HG03175 (cell line): ENCODE data around the gene CCDC195.

Source experiments
- ATAC-seq: cut with Tn5 transposase; IDR thresholded peaks from one replicate; pipeline ENCODE4 v1.9.1; 2021; ENCODE audit warnings: mild to moderate bottlenecking, moderate library complexity; ENCODE audit not compliant: unreplicated experiment

Gene CCDC195, protein sequence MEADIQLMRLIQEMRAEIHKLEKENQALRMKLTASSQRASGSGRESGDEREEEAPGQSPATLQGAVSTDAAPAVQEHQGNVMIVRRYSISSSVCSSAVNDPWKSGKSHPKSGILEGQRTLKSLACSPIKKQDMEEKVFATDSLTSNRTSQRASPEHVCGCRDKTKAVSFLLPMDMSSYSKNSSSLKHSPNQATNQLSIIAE

DNA sequence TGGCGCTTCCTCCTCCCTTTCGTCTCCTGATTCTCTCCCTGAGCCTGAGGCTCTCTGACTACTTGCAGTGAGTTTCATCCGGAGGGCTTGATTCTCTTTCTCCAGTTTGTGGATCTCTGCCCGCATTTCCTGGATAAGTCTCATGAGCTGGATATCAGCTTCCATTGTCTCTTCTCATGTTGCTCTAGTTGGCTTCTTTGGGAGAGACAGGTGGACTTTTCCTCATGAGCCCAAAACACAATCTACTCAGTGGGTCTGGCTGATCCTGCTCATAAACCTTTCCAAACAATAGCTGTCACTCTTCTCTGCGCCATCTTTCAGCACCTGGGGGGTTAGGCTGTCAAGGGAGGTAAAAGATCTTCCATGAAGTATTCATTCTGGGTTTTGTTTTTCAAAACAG is at the start of gene CCDC195:
CCDC195 (minus strand) TSS at position 165 of the 400 bp plus-strand sequence; CDS start at position 165, 0 bp downstream.
- no peak for ATAC-seq

DNA sequence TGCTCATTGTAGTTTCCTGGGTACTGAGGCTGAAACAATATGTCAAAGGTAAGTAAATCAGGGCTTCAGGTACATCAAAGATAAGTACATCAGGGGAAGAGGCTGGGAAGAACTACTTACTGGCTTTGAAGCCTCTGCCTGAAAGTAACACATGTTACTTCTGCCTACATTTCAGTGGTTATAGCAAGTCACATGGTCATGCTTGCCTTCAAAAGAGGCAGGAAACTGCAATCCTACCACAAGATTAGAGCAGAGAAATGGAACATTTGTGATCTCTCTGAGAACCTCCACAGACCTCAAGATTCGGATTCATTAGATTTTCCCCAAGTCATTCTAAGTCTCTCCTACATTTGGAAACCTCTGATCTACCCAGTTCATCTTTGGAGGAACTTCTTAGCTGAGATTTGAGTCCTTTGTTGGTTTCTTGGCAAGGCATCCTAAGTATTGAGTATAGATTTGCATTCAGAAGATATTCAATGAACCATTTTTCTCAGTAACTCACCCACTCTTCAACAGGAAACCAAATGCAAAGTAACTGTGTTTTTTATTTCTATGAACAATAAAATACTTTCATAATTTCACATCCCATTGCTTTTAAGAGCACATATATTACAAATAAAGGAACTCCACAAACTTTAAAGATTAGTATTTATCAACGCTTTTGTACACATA is 48.5 kb upstream of the CCDC195 start:
- peak; percentile 80 for ATAC-seq

DNA sequence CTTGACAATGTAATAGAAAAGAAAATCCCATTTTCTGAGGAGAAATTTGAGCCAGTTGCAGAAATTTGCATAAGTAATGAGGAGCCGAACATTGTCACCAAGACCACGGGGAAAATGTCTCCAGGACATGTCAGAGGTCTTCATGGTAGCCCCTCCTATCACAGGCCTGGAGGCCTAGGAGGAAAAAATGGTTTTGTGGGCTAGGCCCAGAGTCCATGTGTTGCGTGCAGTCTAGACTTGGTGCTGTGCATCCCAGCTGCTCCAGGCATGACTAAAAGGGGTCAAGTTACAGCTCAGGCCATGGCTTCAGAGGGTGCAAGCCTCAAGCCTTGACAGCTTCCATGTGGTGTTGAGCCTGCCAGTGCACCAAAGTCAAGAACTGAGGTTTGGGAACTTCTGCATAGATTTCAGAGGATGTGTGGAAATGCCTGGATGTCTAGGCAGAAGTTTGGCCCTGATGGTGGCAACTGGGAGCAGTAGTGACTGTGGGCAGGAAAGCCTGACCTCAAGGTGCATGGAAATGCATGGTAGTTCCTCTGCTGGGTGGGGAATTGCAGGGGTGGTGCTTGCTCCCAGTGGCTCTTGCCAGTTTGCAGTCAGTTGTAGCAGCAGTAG is 41.9 kb upstream of the CCDC195 start:
- no peak for ATAC-seq

DNA sequence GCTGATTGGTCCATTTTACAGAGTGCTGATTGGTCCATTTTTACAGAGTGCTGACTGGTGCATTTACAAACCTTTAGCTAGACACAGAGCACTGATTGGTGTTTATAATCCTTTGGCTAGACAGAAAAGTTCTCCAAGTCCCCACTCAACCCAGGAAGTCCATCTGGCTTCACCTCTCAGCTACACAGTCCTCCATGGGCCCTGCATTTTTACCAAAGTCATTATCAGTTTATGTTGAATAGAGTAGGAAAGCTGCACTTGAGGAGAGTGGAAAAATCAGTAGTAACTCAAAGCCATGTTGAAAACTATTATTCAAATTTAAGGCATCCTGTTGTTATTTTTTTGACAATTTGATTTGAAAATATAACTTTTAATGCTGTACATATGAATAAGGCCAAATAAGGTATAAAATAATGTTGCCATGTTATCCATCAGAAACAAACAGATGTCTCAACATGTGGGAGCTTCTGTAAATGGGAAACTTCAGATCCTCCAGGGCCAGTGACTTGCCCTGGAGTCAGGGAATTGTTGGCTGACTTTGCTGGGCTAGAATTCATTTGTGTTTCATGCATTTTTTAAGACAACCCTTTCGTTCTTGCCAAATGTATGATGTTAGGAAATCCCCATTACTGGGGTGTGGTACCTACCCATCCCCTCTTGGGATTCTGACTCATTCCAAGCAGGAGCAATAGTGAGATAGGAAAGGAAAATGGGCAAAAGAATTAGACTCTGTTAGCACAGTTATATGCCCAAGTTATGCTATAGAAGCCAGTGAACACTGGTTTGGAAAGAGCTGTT is 37.8 kb upstream of the CCDC195 start:
- ATAC-seq: no peak

DNA sequence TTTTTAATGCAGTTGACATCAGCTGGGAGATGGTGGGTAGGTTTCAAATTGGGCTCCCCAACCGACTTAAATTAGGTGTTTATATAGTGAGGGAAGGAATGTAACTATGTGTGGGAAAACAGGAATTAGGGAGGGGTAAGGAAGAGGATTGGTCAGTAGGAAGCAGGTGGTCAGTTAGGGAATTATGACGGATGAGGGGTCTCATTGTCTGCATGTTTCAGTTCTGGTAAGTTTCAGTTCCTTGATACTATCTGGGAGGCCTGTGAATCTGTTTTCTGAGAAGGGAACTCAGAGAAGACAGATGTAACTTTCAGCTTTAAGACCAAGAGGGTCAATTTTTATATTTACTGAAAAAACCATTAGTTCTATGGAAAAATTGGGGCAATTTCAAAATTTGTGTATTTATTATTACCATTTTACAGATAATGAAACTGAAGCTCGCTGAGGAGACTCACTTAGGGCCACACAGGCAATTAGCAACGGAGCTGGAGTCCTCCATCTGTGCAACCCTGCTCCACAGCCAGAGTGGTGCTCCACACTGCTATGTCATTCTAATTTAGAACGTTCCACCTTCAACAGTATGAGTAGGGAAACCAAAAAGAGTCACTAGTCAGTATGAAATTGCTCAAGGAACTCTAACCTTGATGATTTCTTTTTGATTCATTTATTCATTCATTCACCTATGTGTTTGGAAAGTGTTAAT is 36.0 kb upstream of the CCDC195 start:
- no peak for ATAC-seq

DNA sequence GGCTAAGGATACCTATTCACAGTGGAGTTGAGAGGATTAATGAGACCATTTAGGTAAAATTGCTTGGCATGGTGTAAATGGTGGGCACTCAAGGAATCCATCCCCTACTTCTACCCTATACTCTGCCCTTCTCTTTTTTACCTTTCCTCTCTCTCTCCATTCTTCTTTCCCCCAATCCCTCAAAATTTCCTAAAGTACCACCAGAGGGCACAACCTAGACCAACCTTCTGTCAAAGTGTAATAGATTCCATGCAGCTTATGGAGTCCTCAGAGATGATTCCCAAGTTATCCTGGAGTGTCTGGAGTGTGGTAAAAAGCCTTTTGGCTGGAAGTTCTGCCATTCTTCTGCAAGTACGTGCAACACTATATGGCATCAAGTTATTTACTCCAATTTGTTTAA is 33.0 kb upstream of the CCDC195 start:
- no peak for ATAC-seq

DNA sequence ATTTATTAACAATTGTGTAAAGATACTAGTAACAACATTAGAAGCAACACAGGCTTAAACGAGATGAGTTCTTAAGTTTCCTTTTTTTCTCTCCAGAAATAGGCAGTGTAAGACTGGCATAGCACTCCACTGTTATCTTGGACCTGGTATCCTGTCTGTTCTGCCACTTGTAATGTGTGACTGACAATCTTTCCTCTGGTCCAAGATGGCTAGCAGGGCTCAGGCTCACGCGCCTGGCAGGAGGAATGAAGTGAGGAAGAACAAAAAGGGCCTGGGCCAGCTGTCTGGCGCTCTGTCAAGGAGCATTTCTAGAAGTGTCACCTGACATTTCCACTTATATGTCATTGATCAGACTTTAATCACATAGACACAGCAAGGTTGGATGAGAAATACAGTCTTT is 31.6 kb upstream of the CCDC195 start:
- no peak for ATAC-seq

DNA sequence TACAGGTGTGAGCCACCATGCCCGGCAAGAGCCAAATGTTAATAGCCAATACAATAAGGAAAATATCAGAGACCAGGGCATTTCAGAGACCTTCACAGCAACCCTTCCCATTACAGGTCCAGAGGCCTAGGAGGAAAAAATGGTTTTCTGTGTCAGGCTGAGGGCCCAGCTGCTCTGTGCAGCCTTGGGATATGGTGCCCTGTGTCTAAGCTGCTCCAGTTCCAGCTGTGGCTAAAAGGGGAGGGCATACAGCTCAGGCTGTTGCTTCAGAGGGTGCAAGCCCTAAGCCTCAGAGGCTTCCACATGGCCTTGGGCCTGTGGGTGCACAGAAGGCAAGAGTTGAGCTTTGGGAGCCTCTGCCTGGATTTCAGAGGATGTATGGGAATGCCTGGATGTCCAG is 20.1 kb upstream of the CCDC195 start:
- no peak for ATAC-seq

DNA sequence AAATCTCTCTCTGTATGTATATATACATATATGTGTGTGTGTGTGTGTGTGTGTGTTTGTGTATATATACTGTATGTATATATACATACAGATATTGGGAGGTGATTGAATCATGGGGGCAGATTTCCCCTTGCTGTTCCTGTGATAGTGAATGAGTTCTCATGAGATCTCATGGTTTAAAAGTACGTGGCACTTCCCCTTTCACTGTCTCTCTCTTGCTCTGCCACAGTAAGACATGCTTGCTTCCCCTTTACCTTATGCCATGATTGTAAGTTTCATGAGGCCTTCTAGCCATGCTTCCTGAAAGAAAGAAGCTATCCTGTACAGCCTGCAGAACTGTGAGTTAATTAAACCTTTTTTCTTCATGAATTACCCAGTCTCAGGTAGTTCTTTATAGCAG is 18.8 kb upstream of the CCDC195 start:
- ATAC-seq: no peak

DNA sequence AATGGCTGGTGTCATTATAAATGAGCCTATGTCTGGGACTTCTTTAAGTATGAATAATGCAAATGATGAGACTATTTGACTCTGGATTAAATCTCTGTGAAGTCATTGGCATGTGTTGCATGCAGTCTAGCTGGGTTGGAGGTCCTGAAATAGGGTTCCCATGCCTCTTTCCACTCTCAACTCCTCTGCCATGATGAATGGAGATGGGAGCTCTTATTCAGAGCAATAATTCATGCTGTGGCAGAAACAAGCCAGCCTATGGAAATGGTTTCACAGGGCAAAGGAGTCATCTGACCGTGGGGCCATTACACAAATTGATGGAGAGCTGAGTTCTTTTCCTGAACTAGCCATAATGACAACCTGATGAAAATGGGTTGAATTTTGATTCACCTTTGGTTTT is 15.5 kb upstream of the CCDC195 start:
- no peak for ATAC-seq

DNA sequence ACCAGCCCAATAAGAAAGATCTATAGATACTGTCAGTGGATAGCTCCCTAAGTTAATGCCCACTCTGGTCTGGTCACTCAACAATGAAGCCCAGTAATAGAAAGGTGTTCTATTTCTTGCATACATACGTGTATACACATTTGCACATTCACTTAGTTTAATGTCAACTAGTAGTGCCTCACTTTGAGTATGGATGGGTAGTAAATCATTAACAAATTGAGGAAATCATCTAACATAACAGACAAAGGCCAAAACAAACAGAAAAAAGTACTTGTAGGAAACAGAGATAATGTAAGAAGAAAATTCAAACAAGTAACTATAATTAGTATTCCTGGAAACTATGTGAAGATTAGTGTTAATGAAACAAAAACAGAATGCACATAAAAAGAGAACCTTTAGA is 13.3 kb upstream of the CCDC195 start:
- ATAC-seq: no peak

DNA sequence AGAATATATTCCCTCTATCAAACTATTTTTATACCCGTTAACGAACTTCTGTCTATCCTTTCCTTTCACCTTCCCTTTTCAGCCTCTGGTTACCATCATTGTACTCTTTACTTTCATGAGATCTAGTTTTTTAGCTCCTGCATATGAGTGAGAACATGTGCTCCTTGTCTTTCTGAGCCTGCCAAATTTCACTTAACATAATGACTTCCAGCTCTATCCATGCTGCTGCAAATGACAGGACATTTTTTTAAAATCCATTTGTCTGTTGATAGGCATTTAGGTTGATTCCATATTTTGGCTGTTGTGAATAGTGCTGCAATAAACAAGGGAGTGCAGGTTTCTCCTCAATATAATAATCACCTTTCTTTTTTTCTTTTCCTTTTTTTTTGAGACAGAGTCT is 8.2 kb upstream of the CCDC195 start:
- no peak for ATAC-seq

DNA sequence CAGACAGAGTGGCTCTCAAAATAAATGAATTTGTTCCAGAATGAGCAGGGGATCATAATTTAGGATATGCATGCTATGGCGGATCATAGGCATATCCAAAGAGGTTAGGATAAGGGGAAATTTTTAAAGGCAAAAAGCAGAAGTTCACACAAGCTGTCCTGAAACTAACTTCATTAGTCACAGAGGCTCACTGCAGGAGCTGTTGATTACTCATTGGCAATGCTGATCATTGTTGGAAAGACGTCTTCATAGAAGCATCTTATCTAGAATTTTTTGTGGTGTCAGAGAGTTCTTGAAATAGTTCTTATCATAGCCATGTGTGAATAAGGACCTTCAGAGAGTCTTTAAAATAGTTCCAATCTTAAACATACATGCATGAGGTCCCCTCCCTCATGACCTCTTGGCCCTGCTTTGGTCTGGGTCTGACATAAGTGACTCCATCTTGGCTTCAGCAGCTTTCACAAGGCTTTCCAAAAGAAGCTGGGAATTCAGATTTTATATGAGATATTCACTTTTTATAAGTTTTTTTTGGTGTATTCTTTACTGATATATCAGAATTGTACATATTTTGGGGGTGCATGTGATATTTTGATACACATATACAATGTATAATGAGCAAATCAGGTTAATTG is 7.5 kb upstream of the CCDC195 start:
- ATAC-seq: no peak

DNA sequence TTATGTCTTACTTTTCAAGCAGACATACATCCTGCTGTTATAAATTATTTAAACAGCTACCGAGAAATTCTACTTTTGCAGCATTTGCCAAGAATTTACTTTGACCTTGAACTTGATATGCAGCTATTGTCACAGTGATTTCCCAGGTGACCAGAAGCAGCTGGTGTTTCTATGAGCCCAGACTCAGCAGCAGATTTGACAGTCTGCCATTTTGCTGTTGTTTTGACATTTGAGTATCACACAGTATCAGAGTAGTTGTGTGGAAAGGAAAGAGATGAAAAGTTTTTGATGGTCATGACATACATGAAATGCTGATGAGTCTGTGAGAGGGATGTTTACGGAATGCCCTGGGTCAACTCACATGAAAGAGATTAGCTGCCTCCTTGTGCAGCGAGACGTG is 6.6 kb upstream of the CCDC195 start:
- no peak for ATAC-seq

DNA sequence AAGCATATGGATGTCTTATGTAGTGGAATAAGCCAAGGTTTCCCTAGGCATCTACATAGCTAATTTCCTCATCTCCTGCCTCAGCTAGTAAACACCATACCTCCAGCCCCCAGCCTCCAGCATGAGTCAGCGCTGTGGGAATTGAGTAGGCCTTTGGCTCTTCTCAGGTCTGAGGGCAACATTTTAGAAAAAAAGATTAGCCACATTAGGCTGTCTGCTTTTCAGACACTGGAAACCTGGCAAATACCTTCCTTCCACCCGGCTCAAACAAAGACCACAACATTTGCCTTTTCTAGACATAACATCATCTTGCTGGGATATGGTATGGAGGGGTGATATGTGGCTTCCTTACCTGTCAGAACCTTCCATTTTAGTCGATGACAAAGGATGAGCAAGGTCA is 6.1 kb upstream of the CCDC195 start:
- ATAC-seq: no peak

DNA sequence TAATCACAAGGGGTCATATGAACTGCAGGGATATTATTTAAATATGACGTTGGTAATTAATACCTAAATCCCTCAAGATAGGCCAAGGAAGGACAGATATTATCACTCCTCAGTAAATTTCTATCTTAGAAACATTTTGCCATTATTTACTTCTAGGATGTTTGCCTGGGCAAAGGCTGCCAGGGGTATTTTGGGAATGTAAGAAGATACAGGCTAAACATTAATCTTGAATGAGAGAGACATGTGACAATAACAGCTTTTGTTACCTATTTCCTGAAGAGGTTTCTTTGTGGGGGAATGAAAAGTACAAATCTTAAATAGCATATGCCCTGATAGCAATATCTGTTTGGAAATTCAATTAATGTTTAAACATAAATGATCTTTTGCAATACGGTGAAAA is 756 bp upstream of the CCDC195 start:
- ATAC-seq: no peak

DNA sequence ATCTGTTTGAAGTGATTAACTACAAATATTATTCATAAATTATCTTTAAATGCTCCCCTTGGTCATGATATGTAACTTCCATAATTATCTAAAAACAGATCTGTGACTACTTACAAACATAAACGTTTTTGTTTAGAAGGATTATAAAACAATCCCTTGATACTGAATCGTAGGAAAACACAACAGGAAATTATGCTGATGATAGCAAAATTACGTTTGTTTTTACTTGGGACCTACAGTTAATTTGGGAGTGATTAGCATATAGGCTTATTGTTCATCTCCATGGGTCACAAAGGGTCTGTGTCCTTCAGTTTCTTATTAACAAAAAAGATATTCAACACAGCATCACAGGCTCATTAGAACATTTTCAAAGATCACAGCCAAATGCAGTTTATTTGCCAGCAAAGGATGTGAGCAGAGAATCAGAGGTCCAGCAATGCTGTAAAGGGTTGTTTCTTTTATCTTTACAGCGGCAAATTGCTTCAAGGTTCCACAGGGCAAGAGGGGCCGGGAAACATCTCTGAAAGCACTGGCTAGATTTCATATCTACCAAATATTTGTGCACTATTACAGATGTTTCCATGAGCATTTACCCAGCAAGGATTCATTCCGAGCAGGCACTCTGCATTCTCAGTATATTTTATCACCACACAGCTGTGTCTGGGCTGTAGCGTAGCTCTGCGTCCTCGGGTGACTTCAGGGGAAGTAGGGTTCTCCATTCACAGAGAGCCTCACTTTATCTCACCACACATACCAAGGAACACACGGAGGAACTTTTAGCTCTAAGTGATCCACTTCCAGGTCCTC is 4.1 kb downstream of the CCDC195 start:
- no peak for ATAC-seq

DNA sequence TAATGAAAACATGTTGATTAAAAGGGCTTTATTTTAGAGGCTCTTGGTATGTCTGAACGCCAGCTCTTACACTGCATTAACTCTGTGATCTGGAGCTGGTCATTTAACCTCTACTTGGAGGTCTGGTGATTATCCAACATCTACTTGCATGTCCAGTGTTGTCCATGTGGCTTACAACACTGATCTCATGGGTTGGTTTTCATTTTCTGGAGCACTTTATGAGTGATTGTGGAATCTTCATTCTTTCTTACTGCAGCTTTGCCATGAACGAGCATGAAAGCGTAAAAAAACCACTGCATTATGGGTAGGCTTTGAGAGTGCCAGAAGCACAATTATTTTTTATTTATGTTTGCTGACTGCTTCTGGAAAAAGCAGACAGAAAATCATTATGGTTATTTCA is 4.8 kb downstream of the CCDC195 start:
- ATAC-seq: no peak

DNA sequence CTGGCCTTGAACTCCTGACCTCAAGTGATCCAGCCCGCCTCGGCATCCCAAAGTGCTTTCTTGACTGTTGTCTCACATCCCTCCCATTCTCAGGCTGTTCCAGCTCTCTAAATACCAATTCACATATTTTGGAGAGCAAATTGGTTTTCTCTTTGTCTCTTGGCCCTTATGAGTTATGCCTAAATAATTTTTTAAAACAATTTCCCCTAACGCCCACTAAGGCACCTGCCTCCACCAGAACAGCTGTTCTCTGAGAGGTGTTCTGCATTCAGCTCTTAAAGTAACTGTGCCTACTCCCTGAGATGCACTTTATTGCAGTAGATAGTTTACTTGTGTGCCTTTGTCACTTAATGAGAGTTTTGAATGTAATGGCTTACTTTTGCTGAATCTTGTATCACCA is 6.9 kb downstream of the CCDC195 start:
- no peak for ATAC-seq

DNA sequence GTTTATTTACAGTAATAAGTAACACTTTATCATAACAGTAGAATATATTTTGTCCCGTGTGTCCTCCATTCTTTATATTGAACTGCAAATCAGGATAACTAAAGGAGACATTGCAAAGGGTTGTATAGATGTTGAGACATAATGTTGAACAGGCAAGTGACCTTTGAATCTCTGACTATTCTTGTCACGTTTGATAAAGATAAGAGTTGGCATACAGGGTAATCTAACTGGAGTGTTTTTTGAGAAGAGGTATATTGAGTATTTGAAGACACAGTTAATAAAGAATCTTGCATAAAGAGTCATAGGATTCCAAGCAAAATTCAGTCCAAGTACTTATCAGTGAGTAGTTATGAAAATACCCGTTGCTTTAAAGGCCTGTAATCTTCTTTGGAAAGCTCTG is 21.7 kb downstream of the CCDC195 start:
- no peak for ATAC-seq
